SK-N-SH (cell line): Measurements from ENCODE around the gene MGAT4A.

Experiments used
- MXI1 ChIP-seq: IDR thresholded peaks from 2 replicates; pipeline ENCODE4 v1.6.1; 2012; ENCODE audit warnings: mild to moderate bottlenecking, low read depth, low read length, improper control_type of control experiment
- TF ChIP-seq, protein P1 (sequence below): IDR thresholded peaks from 2 replicates; pipeline ENCODE4 v1.6.1; 2012; ENCODE audit warnings: mild to moderate bottlenecking, low read depth, low read length, moderate library complexity
- TF ChIP-seq, protein P2 (sequence below): fragments of 200-600 bp; sonication (generic); IDR thresholded peaks from 2 replicates; pipeline ENCODE4 v1.6.1; 2017; ENCODE audit warnings: antibody characterized with exemption, mild to moderate bottlenecking, moderate library complexity

DNA sequence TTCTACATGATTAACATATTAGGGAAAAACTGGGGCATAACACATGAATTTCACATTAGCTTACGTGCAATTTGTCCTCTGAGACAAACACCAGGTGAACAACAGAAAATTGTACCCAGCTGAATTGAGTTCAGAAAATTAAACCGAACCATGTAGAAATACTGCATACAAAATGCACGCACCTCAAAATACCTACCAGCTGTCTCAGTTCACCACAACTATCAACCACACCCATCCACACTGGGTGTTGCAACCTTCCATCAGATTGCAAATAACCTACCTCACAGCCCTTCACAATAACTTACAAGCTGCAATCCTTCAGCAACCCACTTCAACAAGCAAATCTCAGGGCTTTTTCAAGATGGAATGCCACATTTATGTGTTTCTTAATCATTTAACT lies 66.6 kb downstream of the MGAT4A start:
- TF ChIP-seq, protein P1, sequence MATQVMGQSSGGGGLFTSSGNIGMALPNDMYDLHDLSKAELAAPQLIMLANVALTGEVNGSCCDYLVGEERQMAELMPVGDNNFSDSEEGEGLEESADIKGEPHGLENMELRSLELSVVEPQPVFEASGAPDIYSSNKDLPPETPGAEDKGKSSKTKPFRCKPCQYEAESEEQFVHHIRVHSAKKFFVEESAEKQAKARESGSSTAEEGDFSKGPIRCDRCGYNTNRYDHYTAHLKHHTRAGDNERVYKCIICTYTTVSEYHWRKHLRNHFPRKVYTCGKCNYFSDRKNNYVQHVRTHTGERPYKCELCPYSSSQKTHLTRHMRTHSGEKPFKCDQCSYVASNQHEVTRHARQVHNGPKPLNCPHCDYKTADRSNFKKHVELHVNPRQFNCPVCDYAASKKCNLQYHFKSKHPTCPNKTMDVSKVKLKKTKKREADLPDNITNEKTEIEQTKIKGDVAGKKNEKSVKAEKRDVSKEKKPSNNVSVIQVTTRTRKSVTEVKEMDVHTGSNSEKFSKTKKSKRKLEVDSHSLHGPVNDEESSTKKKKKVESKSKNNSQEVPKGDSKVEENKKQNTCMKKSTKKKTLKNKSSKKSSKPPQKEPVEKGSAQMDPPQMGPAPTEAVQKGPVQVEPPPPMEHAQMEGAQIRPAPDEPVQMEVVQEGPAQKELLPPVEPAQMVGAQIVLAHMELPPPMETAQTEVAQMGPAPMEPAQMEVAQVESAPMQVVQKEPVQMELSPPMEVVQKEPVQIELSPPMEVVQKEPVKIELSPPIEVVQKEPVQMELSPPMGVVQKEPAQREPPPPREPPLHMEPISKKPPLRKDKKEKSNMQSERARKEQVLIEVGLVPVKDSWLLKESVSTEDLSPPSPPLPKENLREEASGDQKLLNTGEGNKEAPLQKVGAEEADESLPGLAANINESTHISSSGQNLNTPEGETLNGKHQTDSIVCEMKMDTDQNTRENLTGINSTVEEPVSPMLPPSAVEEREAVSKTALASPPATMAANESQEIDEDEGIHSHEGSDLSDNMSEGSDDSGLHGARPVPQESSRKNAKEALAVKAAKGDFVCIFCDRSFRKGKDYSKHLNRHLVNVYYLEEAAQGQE: no peak
- TF ChIP-seq, protein P2, sequence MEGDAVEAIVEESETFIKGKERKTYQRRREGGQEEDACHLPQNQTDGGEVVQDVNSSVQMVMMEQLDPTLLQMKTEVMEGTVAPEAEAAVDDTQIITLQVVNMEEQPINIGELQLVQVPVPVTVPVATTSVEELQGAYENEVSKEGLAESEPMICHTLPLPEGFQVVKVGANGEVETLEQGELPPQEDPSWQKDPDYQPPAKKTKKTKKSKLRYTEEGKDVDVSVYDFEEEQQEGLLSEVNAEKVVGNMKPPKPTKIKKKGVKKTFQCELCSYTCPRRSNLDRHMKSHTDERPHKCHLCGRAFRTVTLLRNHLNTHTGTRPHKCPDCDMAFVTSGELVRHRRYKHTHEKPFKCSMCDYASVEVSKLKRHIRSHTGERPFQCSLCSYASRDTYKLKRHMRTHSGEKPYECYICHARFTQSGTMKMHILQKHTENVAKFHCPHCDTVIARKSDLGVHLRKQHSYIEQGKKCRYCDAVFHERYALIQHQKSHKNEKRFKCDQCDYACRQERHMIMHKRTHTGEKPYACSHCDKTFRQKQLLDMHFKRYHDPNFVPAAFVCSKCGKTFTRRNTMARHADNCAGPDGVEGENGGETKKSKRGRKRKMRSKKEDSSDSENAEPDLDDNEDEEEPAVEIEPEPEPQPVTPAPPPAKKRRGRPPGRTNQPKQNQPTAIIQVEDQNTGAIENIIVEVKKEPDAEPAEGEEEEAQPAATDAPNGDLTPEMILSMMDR: no peak
- no peak for TF ChIP-seq MXI1
